IMR-90 (cell line): Measurements from ENCODE around the gene PDS5A.

Experiments used
- BHLHE40 ChIP-seq: fragments of 150-350 bp; IDR thresholded peaks from 2 replicates; pipeline ENCODE4 v1.6.1; 2016; ENCODE audit warnings: mild to moderate bottlenecking, low read depth, low read length
- CEBPB ChIP-seq: IDR thresholded peaks from 2 replicates; pipeline ENCODE4 v1.6.1; 2012; ENCODE audit warnings: low read depth, low read length, improper control_type of control experiment
- MAZ ChIP-seq: IDR thresholded peaks from 2 replicates; pipeline ENCODE4 v1.6.1; 2012; ENCODE audit warnings: low read depth, mild to moderate bottlenecking, low read length, improper control_type of control experiment, moderate library complexity, borderline replicate concordance
- TF ChIP-seq, protein P1 (sequence below): conservative IDR thresholded peaks from 2 replicates; pipeline ENCODE4 v1.5.1; 2012; ENCODE audit warnings: mild to moderate bottlenecking, low read depth, low read length, improper control_type of control experiment

DNA sequence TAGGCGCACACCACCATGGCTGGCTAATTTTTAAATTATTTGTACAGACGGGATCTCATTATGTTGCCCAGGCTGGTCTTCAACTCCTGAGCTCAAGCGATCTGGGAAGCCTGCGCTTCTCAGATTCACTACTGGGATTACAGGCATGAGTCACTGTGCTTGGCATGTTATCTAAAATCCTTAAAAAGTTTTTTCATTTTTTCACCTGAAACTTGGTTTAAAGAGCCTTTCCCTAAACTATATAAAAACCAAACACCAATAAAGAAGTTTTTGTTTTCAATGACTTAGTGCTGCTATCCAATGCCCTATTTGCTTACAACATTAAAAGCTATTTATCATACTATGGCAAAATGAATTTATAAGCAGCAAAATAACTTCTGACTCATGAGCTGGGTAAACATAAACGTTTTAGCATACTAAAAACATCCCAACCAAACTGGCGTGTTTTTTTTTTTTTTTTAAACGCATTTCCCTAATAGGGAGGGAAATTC, 151.9 kb downstream of the PDS5A start:
- TF ChIP-seq MAZ (no peak), BHLHE40 (no peak), CEBPB (no peak)
- TF ChIP-seq, protein P1, sequence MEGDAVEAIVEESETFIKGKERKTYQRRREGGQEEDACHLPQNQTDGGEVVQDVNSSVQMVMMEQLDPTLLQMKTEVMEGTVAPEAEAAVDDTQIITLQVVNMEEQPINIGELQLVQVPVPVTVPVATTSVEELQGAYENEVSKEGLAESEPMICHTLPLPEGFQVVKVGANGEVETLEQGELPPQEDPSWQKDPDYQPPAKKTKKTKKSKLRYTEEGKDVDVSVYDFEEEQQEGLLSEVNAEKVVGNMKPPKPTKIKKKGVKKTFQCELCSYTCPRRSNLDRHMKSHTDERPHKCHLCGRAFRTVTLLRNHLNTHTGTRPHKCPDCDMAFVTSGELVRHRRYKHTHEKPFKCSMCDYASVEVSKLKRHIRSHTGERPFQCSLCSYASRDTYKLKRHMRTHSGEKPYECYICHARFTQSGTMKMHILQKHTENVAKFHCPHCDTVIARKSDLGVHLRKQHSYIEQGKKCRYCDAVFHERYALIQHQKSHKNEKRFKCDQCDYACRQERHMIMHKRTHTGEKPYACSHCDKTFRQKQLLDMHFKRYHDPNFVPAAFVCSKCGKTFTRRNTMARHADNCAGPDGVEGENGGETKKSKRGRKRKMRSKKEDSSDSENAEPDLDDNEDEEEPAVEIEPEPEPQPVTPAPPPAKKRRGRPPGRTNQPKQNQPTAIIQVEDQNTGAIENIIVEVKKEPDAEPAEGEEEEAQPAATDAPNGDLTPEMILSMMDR: no peak
